VCaP (cell line): ENCODE data around the gene SHISAL2A.

Experiments
- H3K27ac ChIP-seq: fragments of 450-650 bp; 2 replicates; pipeline ENCODE4 v1.5.1; 2017
- TF ChIP-seq, protein P1 (sequence below): fragments of 450-650 bp; conservative IDR thresholded peaks from 2 replicates; pipeline ENCODE4 v1.5.1; 2017; ENCODE audit warnings: mild to moderate bottlenecking, moderate library complexity

The SHISAL2A gene

DNA sequence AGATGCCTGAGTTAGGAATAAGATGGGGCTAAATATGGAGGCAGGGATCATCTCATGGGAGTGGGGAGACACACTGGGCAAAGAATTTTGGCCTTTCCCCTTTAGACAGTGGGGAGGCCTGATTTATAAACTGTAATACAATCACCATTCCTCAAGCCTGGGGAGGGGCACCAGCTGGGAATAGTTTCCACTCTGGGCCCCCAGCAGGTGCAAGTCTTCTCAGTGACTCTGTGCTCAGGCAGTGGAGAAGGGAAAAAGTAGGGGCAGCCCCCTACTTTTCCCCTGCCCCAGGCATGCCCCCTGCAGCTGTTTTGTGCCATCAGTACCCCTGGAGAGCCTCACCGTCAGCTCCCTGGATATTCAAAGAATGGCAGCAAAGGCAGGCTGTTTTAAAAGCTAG, 46.1 kb downstream of the SHISAL2A start:
- H3K27ac ChIP-seq = no peak overlapping the region
- TF ChIP-seq, protein P1, sequence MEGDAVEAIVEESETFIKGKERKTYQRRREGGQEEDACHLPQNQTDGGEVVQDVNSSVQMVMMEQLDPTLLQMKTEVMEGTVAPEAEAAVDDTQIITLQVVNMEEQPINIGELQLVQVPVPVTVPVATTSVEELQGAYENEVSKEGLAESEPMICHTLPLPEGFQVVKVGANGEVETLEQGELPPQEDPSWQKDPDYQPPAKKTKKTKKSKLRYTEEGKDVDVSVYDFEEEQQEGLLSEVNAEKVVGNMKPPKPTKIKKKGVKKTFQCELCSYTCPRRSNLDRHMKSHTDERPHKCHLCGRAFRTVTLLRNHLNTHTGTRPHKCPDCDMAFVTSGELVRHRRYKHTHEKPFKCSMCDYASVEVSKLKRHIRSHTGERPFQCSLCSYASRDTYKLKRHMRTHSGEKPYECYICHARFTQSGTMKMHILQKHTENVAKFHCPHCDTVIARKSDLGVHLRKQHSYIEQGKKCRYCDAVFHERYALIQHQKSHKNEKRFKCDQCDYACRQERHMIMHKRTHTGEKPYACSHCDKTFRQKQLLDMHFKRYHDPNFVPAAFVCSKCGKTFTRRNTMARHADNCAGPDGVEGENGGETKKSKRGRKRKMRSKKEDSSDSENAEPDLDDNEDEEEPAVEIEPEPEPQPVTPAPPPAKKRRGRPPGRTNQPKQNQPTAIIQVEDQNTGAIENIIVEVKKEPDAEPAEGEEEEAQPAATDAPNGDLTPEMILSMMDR = no peak

DNA sequence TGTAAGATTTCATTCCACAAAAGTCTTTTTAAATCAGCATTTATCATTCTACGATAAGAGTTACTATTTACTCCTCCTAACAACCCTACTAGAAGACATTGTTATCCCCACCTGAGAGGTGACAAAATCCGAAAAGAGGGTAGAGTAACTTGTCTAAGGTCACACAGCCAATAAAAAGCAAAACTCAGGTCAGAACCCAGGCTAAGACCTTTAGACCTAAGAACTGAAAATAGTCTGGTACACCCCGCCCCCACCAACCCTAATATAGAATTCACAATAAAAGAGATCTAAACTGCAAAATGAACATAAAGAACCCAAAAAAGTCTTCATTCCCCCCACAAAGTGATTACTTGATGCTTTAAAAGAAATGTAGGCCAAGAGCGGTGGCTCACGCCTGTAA, 46.5 kb downstream of the SHISAL2A start:
- H3K27ac ChIP-seq = no peak overlapping the region
- TF ChIP-seq, protein P1 = no peak

DNA sequence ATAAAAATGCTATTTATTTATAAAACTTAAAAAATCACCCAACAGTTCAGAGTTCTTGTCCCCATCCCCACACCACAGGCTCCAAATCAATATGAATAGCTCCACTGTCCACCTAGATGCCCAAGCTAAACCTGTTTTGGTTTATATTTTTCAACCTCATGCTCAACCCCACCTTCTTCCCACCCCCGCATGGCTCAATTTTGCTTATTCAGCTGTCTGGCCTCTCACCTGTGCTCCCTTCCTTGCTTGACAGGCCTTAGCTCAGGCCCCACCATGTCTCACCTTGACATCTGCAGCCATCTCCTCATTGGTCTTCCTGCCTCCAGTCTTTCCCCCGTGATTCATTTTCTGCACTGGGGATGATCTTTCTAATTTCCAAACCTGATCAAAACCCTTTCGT, 47.4 kb downstream of the SHISAL2A start:
- TF ChIP-seq, protein P1 = no peak
- no peak overlapping the region for H3K27ac ChIP-seq

DNA sequence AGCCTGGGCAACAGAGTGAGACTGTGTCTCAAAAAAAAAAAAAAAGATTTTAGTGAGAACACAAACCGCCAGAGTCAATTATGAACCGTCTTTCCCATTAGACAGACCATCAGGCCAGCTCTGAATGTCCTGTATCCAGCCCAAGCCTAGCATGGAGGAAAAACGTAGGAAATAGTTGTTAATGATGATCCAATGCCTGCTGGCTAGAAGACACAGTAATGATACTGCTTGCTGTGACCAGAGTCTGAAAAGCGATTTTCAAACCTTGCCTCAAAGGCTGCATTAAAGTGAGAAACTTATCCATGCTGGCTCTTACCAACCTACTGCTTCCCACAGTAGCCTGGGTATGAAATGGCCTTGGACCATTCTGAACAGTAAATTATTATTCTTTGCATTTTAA, 48.2 kb downstream of the SHISAL2A start:
- no peak overlapping the region for H3K27ac ChIP-seq
- TF ChIP-seq, protein P1 = no peak

DNA sequence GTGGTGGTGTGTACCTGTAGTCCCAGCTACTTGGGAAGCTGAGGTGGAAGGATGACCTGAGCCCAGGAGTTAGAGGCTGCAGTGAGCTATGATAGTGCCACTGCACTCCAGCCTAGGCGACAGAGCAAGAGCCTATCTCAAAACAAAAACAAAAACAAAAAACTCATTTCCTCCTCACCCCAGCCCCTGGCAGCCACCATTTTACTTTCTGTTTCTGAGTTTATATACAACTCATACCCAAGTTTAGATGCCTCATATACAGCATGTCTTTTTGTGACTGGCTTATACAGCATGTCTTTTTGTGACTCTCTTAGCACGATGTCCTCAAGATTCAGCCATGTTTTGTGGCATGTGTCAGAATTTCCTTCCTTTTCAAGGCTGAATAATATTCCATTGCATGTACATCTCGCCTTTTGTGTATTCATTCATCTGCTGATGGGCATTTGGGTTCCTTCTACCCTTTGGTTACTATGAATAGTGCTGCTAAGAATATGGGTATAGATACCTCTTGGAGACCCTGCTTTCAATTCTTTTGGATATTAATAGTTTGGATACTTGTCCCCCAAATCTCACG, 50.5 kb downstream of the SHISAL2A start:
- TF ChIP-seq, protein P1 = no peak
- no peak overlapping the region for H3K27ac ChIP-seq

DNA sequence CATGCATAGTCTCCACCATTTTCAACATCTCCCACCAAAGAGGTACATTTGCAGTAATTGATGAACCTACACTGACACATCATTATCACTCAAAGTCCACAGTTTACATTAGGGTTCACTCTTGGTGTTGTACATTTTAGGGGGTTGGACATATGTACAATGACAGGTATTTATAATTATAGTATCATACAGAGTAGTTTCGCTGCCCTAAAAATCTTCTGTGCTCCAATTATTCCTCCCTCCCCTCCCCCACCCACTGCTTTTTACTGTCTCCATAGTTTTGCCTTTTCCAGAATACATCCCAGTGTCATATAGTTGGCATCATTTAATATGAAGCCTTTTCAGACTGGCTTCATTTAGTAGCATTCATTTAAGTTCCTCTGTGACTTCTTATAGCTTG, 51.6 kb downstream of the SHISAL2A start:
- TF ChIP-seq, protein P1 = no peak
- no peak overlapping the region for H3K27ac ChIP-seq

DNA sequence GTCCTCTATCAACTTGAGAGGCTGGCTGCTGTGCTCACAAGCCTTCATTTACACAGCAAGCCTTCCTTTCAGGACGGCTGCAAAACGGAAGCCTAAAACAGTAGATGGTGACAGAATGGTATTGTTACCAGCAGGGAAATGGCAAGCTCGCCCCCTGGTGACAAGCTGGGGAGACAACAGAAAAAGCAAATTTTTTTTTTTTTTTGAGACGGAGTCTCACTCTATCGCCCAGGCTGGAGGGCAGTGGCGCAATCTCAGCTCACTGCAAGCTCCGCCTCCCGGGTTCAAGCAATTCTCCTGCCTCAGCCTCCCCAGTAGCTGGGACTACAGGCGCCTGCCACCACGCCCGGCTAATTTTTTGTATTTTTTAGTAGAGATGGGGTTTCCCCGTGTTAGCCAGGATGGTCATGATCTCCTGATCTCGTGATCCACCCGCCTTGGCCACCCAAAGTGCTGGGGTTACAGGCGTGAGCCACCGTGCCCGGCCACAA, 53.3 kb downstream of the SHISAL2A start:
- TF ChIP-seq, protein P1 = peak; percentile 91

More for the DNA sequence above, 53.3 kb downstream of the SHISAL2A start:
- 0 out of 2 replicates have a peak overlapping the region, but pooled peaks have one; percentile 8 for H3K27ac ChIP-seq
